Effector memory CD4-positive, alpha-beta T cell (primary cell): ENCODE results near the gene PRKAR2A.

Source experiments
- DNase-seq, 3 donors: peaks; one replicate each; pipeline ENCODE4 v3.0.0-alpha.2; 2020
- H3K27ac ChIP-seq: 2 replicates; pipeline ENCODE4 v1.7.0; 2013; ENCODE audit warnings: mild to moderate bottlenecking, low read length, moderate library complexity; ENCODE audit not compliant: insufficient read depth, poor library complexity, severe bottlenecking
- H3K27me3 ChIP-seq: replicated peaks from 2 replicates; pipeline ENCODE4 v1.7.0; 2013; ENCODE audit warnings: mild to moderate bottlenecking, low read length; ENCODE audit not compliant: insufficient read depth, control insufficient read depth, poor library complexity, severe bottlenecking
- H3K36me3 ChIP-seq: 2 replicates; pipeline ENCODE4 v1.7.0; 2013; ENCODE audit warnings: mild to moderate bottlenecking, low read length, moderate library complexity; ENCODE audit not compliant: control insufficient read depth, insufficient read depth
- H3K4me1 ChIP-seq: 2 replicates; pipeline ENCODE4 v1.7.0; 2013; ENCODE audit warnings: low read length, mild to moderate bottlenecking; ENCODE audit not compliant: control insufficient read depth, insufficient read depth, poor library complexity, severe bottlenecking
- H3K4me3 ChIP-seq: 2 replicates; pipeline ENCODE4 v1.7.0; 2013; ENCODE audit warnings: low read length, low read depth, mild to moderate bottlenecking; ENCODE audit not compliant: insufficient read depth, poor library complexity, severe bottlenecking
- H3K9me3 ChIP-seq: 2 replicates; pipeline ENCODE4 v1.7.0; 2013; ENCODE audit warnings: mild to moderate bottlenecking, low read length, moderate library complexity; ENCODE audit not compliant: control insufficient read depth
- total RNA-seq, 3 donors: gene quantifications; one replicate each; lab custom pipeline; 2026; lab: John Stamatoyannopoulos, UW

Gene PRKAR2A
- 71.3 to 80.0 (median 79.4) reads per million in 3 donors for total RNA-seq

- Histone ChIP-seq H3K9me3 (no peaks in the 10 kb centered on the region), H3K27ac (peak within 1 kb of the TSS; percentile 66), H3K27me3 (no peaks in the 10 kb centered on the region), H3K36me3 (no peaks in the 10 kb centered on the region), H3K4me1 (peaks cover 14% of the 10 kb centered on the region), H3K4me3 (peak within 1 kb of the TSS; percentile 82)
- peak; percentile 61 to 70 (median 65) for DNase-seq
These were observed at the start of gene PRKAR2A for GRCh38 chr3:48847504-48848423. TSS of gene PRKAR2A (minus strand) at chr3:48847874. CDS start at chr3:48847596, 278 bp downstream.

- Histone ChIP-seq H3K27ac (no peak overlapping the region), H3K4me3 (no peak overlapping the region)
These were observed 49.3 kb upstream of the PRKAR2A start for GRCh38 chr3:48896936-48897335.

GRCh38 chr3:48894516-48894915 is 46.8 kb upstream of the PRKAR2A start:
- H3K27ac ChIP-seq, result no peak overlapping the region
- H3K4me1 ChIP-seq, result peaks cover 31% of the 10 kb centered on the region
- H3K9me3 ChIP-seq, result no peaks in the 10 kb centered on the region

More at GRCh38 chr3:48896936-48897335, 49.3 kb upstream of the PRKAR2A start:
- Histone ChIP-seq H3K27me3 (no peaks in the 10 kb centered on the region), H3K4me1 (peaks cover 32% of the 10 kb centered on the region), H3K36me3 (no peaks in the 10 kb centered on the region), H3K9me3 (no peaks in the 10 kb centered on the region)
- no peak for DNase-seq

GRCh38 chr3:48891606-48892005 is 43.9 kb upstream of the PRKAR2A start:
- no peak for DNase-seq
- peaks cover 6% of the 10 kb centered on the region for H3K4me1 ChIP-seq
- peaks cover 10% of the 10 kb centered on the region for H3K36me3 ChIP-seq
- H3K4me3 ChIP-seq, result no peak overlapping the region
- H3K27me3 ChIP-seq, result no peaks in the 10 kb centered on the region
- no peaks in the 10 kb centered on the region for H3K9me3 ChIP-seq
- H3K27ac ChIP-seq, result no peak overlapping the region

More at GRCh38 chr3:48894516-48894915, 46.8 kb upstream of the PRKAR2A start:
- H3K27me3 ChIP-seq, result no peaks in the 10 kb centered on the region
- peaks cover 10% of the 10 kb centered on the region for H3K36me3 ChIP-seq
- no peak overlapping the region for H3K4me3 ChIP-seq
- no peak for DNase-seq

- DNase-seq, result no peak
- Histone ChIP-seq H3K27ac (no peak overlapping the region), H3K9me3 (no peaks in the 10 kb centered on the region), H3K27me3 (no peaks in the 10 kb centered on the region), H3K4me3 (no peak overlapping the region), H3K36me3 (peaks cover 23% of the 10 kb centered on the region), H3K4me1 (no peaks in the 10 kb centered on the region)
These were observed 38.1 kb upstream of the PRKAR2A start for GRCh38 chr3:48885753-48886152.

- H3K36me3 ChIP-seq, result peaks cover 32% of the 10 kb centered on the region
- H3K9me3 ChIP-seq, result no peaks in the 10 kb centered on the region
- H3K27me3 ChIP-seq, result no peaks in the 10 kb centered on the region
- H3K4me1 ChIP-seq, result no peaks in the 10 kb centered on the region
- no peak for DNase-seq
- no peak overlapping the region for H3K27ac ChIP-seq
- no peak overlapping the region for H3K4me3 ChIP-seq
These were observed 34.0 kb upstream of the PRKAR2A start for GRCh38 chr3:48881652-48882114.

- Histone ChIP-seq H3K4me1 (no peaks in the 10 kb centered on the region), H3K27ac (no peak overlapping the region), H3K27me3 (no peaks in the 10 kb centered on the region), H3K9me3 (no peaks in the 10 kb centered on the region), H3K36me3 (peaks cover 32% of the 10 kb centered on the region), H3K4me3 (no peak overlapping the region)
- DNase-seq, result no peak
These were observed 33.3 kb upstream of the PRKAR2A start for GRCh38 chr3:48881006-48881405.

GRCh38 chr3:48879994-48880377 is 32.3 kb upstream of the PRKAR2A start:
- no peaks in the 10 kb centered on the region for H3K4me1 ChIP-seq
- no peaks in the 10 kb centered on the region for H3K9me3 ChIP-seq
- no peak overlapping the region for H3K27ac ChIP-seq
- H3K36me3 ChIP-seq, result peaks cover 32% of the 10 kb centered on the region
- H3K27me3 ChIP-seq, result no peaks in the 10 kb centered on the region
- H3K4me3 ChIP-seq, result no peak overlapping the region
- DNase-seq, result no peak

GRCh38 chr3:48879307-48879993 is 31.8 kb upstream of the PRKAR2A start:
- Histone ChIP-seq H3K4me3 (no peak overlapping the region), H3K9me3 (no peaks in the 10 kb centered on the region), H3K27me3 (no peaks in the 10 kb centered on the region), H3K36me3 (peaks cover 30% of the 10 kb centered on the region), H3K27ac (no peak overlapping the region), H3K4me1 (no peaks in the 10 kb centered on the region)
- no peak for DNase-seq

- Histone ChIP-seq H3K4me3 (no peak overlapping the region), H3K27ac (no peak overlapping the region), H3K9me3 (no peaks in the 10 kb centered on the region), H3K36me3 (peaks cover 25% of the 10 kb centered on the region), H3K27me3 (no peaks in the 10 kb centered on the region), H3K4me1 (no peaks in the 10 kb centered on the region)
- no peak for DNase-seq
These were observed 30.0 kb upstream of the PRKAR2A start for GRCh38 chr3:48877671-48878070.
